Activated naive CD4-positive, alpha-beta T cell treated with anti-CD3 and anti-CD28 coated beads, Interleukin-2, amount 10 ng/mL, durations not matched to agents 7 days and 5 days (primary cell): ENCODE measurements around the gene MRAS.
"Not testable (repeated sequence)": the region's sequence is repeated elsewhere in the genome, so short reads cannot be mapped to it uniquely, and the experiment has no call there.

Experiments used
- CTCF ChIA-PET: fragments of 350-600 bp; sonication (Branson Sonifier 250); formaldehyde crosslinking; loops from one replicate; lab custom pipeline; 2021; ENCODE audit warnings: antibody characterized with exemption; lab: Charles Lee
- DNase-seq: peaks from one replicate; pipeline ENCODE4 v3.0.0-alpha.2; 2020
- H3K27ac Mint-ChIP-seq: one replicate; pipeline ENCODE4 v1.8.0; 2021; ENCODE audit warnings: mild to moderate bottlenecking, moderate library complexity, mixed read lengths
- H3K27me3 Mint-ChIP-seq: one replicate; pipeline ENCODE4 v1.8.0; 2021; ENCODE audit warnings: mild to moderate bottlenecking, mixed read lengths
- H3K36me3 Mint-ChIP-seq: one replicate; pipeline ENCODE4 v1.8.0; 2021; ENCODE audit warnings: mixed read lengths
- H3K4me1 Mint-ChIP-seq: one replicate; pipeline ENCODE4 v1.8.0; 2021; ENCODE audit warnings: mixed read lengths
- H3K4me3 Mint-ChIP-seq: one replicate; pipeline ENCODE4 v1.8.0; 2021; ENCODE audit warnings: mild to moderate bottlenecking, moderate library complexity, mixed read lengths
- H3K9me3 Mint-ChIP-seq: one replicate; pipeline ENCODE4 v1.8.0; 2021; ENCODE audit warnings: mixed read lengths

Gene MRAS

GRCh38 chr3:138450181-138450580, 101.8 kb downstream of the MRAS start:
- H3K36me3 Mint-ChIP-seq = no peaks in the 10 kb centered on the region
- no peak overlapping the region for H3K27ac Mint-ChIP-seq
- DNase-seq = no peak
- H3K9me3 Mint-ChIP-seq = no peaks in the 10 kb centered on the region
- peaks cover 14% of the 10 kb centered on the region for H3K27me3 Mint-ChIP-seq
- H3K4me3 Mint-ChIP-seq = no peak overlapping the region
- H3K4me1 Mint-ChIP-seq = no peaks in the 10 kb centered on the region
- CTCF ChIA-PET = interaction anchor here (1.5 kb wide), 1 partner anchor 10 kb away, joined by 4 read pairs; no protein-coding TSS in a partner anchor

- peaks cover 14% of the 10 kb centered on the region for H3K27me3 Mint-ChIP-seq
- DNase-seq = no peak
- no peak overlapping the region for H3K27ac Mint-ChIP-seq
- H3K36me3 Mint-ChIP-seq = no peaks in the 10 kb centered on the region
- no peaks in the 10 kb centered on the region for H3K9me3 Mint-ChIP-seq
- H3K4me1 Mint-ChIP-seq = peaks cover 6% of the 10 kb centered on the region
- CTCF ChIA-PET = interaction anchor here (1.5 kb wide), 1 partner anchor 11 kb away, joined by 4 read pairs; no protein-coding TSS in a partner anchor
- H3K4me3 Mint-ChIP-seq = no peak overlapping the region
Measured at GRCh38 chr3:138450704-138451424, 102.5 kb downstream of the MRAS start.

GRCh38 chr3:138451595-138452162, 103.3 kb downstream of the MRAS start:
- Mint-ChIP-seq H3K27ac (no peak overlapping the region), H3K36me3 (no peaks in the 10 kb centered on the region), H3K4me3 (no peak overlapping the region), H3K27me3 (peaks cover 16% of the 10 kb centered on the region), H3K4me1 (peaks cover 13% of the 10 kb centered on the region), H3K9me3 (no peaks in the 10 kb centered on the region)
- no peak for DNase-seq
- CTCF ChIA-PET = no interaction called here

- Mint-ChIP-seq H3K27ac (no peak overlapping the region), H3K4me3 (no peak overlapping the region), H3K4me1 (peaks cover 19% of the 10 kb centered on the region), H3K27me3 (peaks cover 19% of the 10 kb centered on the region), H3K9me3 (no peaks in the 10 kb centered on the region), H3K36me3 (no peaks in the 10 kb centered on the region)
- CTCF ChIA-PET = interaction anchor here (1.1 kb wide), 1 partner anchor 29 kb away, joined by 4 read pairs; no protein-coding TSS in a partner anchor
- no peak for DNase-seq
Measured at GRCh38 chr3:138452436-138452835, 104.1 kb downstream of the MRAS start.

GRCh38 chr3:138453940-138454339, 105.6 kb downstream of the MRAS start:
- Mint-ChIP-seq H3K27me3 (peaks cover 19% of the 10 kb centered on the region), H3K4me1 (peaks cover 19% of the 10 kb centered on the region)
- H3K27ac Mint-ChIP-seq, H3K36me3 Mint-ChIP-seq, CTCF ChIA-PET, H3K9me3 Mint-ChIP-seq, DNase-seq, H3K4me3 Mint-ChIP-seq: not testable (repeated sequence)
